ENCODE results near the gene NCOA1. TPM values are rescaled to one million over a fixed set of nuclear protein-coding genes. Genes with fewer than 3 reads are reported as not detected.

Gene NCOA1
- total and polyA plus RNA-seq, 2 of the 4 experiments (the other 2 are of a cell fraction): 6.7 to 11.3 TPM

- no peak for TF ChIP-seq RFX5 (IDR thresholded peaks at IDR 0.05; ENCODE audit: low read depth, low read length)
- no peak for TF ChIP-seq CHD1 (IDR thresholded peaks at IDR 0.05; ENCODE audit: low read depth, low read length)
- no peak for TF ChIP-seq RAD21 (IDR thresholded peaks at IDR 0.05; ENCODE audit: low read length)
- TF ChIP-seq ELK1 (IDR thresholded peaks at IDR 0.05; ENCODE audit: borderline replicate concordance, low read depth, low read length): no peak
- TF ChIP-seq MAFK (IDR thresholded peaks at IDR 0.05; ENCODE audit: low read depth, low read length): no peak
- TF ChIP-seq SMC3 (IDR thresholded peaks at IDR 0.05; ENCODE audit: low read depth, low read length): no peak
- TF ChIP-seq POLR2A (IDR thresholded peaks at IDR 0.05; ENCODE audit: low read depth, low read length): no peak
- no peak for TF ChIP-seq RCOR1 (IDR thresholded peaks at IDR 0.05; ENCODE audit: insufficient replicate concordance, low read length)
- no peak for TF ChIP-seq MXI1 (IDR thresholded peaks at IDR 0.05; ENCODE audit: borderline replicate concordance, low read depth, low read length)
- TF ChIP-seq, protein P1, sequence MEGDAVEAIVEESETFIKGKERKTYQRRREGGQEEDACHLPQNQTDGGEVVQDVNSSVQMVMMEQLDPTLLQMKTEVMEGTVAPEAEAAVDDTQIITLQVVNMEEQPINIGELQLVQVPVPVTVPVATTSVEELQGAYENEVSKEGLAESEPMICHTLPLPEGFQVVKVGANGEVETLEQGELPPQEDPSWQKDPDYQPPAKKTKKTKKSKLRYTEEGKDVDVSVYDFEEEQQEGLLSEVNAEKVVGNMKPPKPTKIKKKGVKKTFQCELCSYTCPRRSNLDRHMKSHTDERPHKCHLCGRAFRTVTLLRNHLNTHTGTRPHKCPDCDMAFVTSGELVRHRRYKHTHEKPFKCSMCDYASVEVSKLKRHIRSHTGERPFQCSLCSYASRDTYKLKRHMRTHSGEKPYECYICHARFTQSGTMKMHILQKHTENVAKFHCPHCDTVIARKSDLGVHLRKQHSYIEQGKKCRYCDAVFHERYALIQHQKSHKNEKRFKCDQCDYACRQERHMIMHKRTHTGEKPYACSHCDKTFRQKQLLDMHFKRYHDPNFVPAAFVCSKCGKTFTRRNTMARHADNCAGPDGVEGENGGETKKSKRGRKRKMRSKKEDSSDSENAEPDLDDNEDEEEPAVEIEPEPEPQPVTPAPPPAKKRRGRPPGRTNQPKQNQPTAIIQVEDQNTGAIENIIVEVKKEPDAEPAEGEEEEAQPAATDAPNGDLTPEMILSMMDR (conservative IDR thresholded peaks at IDR 0.05; ENCODE audit: low read depth, low read length): no peak
- no peak for TF ChIP-seq BHLHE40 (IDR thresholded peaks at IDR 0.05; ENCODE audit: low read depth, low read length)
- TF ChIP-seq USF2 (IDR thresholded peaks at IDR 0.05; ENCODE audit: low read depth, low read length): no peak
- TF ChIP-seq FOS (IDR thresholded peaks at IDR 0.05; ENCODE audit: low read depth, low read length): no peak
- no peak for TF ChIP-seq CEBPB (IDR thresholded peaks at IDR 0.05; ENCODE audit: low read depth, low read length)
- no peak overlapping the region for H2BK5ac ChIP-seq (ENCODE audit: low read depth, low read length, poor library complexity, severe bottlenecking)
- in situ Hi-C loops (cut with MboI; ENCODE audit: low sequenced_read_pairs) (no loop called here), dilution Hi-C loops (cut with HindIII; ENCODE audit: low sequenced_read_pairs, unreplicated experiment) (no loop called here), intact Hi-C loops (cut with micrococcal nuclease) (no loop called here)
- H2BK120ac ChIP-seq (ENCODE audit: low read depth, low read length): no peak overlapping the region
- H3K56ac ChIP-seq (ENCODE audit: extremely low read depth, insufficient read depth, low read length): no peak overlapping the region
- no peak overlapping the region for H4K8ac ChIP-seq (ENCODE audit: low read depth in 2 of 2, low read length in 2 of 2)
- H4K91ac ChIP-seq (ENCODE audit: insufficient read depth, low read depth, low read length): no peak overlapping the region
- H3K27me3 ChIP-seq (ENCODE audit: control insufficient read depth, insufficient read depth, low read length): peaks cover 6% of the 10 kb centered on the region
- no peaks in the 10 kb centered on the region for H3K36me3 ChIP-seq (ENCODE audit: control insufficient read depth, insufficient read depth, low read length)
- no peak overlapping the region for H3K23ac ChIP-seq (ENCODE audit: low read depth, low read length)
- H3K14ac ChIP-seq (replicated peaks; ENCODE audit: low read depth, low read length): no peak overlapping the region
- ChIA-PET POLR2A (ENCODE audit: unreplicated experiment) (no interaction called here), CTCF (no interaction called here)
- H3K18ac ChIP-seq (ENCODE audit: low read depth, low read length): no peak overlapping the region
- no peaks in the 10 kb centered on the region for H3K9me1 ChIP-seq (ENCODE audit: insufficient read depth, low read length)
- H2AK5ac ChIP-seq (ENCODE audit: low read depth, low read length): no peak overlapping the region
- no peak overlapping the region for H3K4me2 ChIP-seq (ENCODE audit: low read depth, low read length)
- ATAC-seq (ENCODE audit: low read depth): no peak
- no peak for DNase-seq
- H3K4me1 ChIP-seq (ENCODE audit: control insufficient read depth, insufficient read depth, low read length): no peaks in the 10 kb centered on the region
- H2AFZ ChIP-seq (replicated peaks; ENCODE audit: low read length, poor library complexity): no peak overlapping the region
- H2BK20ac ChIP-seq (ENCODE audit: low read depth, low read length): no peak overlapping the region
- BruUV-seq (replicated peaks): no TSS peak
- no peak overlapping the region for H4K5ac ChIP-seq (ENCODE audit: low read depth, low read length)
- H3K9ac ChIP-seq (ENCODE audit: low read depth, low read length): no peak overlapping the region
- H3K79me1 ChIP-seq (ENCODE audit: low read depth in 1 of 2, low read length in 2 of 2): no peaks in the 10 kb centered on the region
- H2BK15ac ChIP-seq (ENCODE audit: low read depth, low read length): no peak overlapping the region
- H4K20me1 ChIP-seq (ENCODE audit: insufficient read depth, low read length): no peaks in the 10 kb centered on the region
- 0 out of 2 replicates have a peak, but pooled peaks cover 2% of the 10 kb centered on the region for H3K9me3 ChIP-seq (ENCODE audit: control insufficient read depth, insufficient read depth, low read length)
- H3K27ac ChIP-seq (ENCODE audit: insufficient read depth, low read length): no peak overlapping the region
- 73% methylated on average over 5 of the region's 6 CpGs; no CpG with 5 or more reads in 1 of the 2 experiments for WGBS, 2 experiments (ENCODE audit: extremely low coverage in 2 of 2, insufficient read length in 1 of 2)
- H2AK9ac ChIP-seq (replicated peaks; ENCODE audit: low read depth, low read length, poor library complexity): no peak overlapping the region
- no peak overlapping the region for H3K4ac ChIP-seq (ENCODE audit: low read depth, low read length)
- no peak overlapping the region for H3K4me3 ChIP-seq (ENCODE audit: insufficient read depth, low read depth, low read length)
Measured at GRCh38 chr2:24477229-24477628, 13.8 kb upstream of the NCOA1 start.

All from IMR-90 (cell line).